GM12878 (cell line): ENCODE data around the gene AGPAT4. TPM values are rescaled to one million over a fixed set of nuclear protein-coding genes. Genes with fewer than 3 reads are reported as not detected.

Experiments used
- ATAC-seq: fragments of 200-7000 bp; cut with Tn5 transposase; 3 replicates; pipeline ENCODE4 v1.9.1; 2020; ENCODE audit warnings: mild to moderate bottlenecking, moderate library complexity
- BruUV-seq: library from RNA; stranded (reverse); fragments of 400-500 nt; replicated peaks from 2 replicates; lab custom pipeline; 2021; lab: Mats Ljungman, UMichigan
- CTCF ChIA-PET: fragments of 300-600 bp; sonication (Branson Sonifier 250); formaldehyde crosslinking; extraction: SDS; loops from one replicate; lab custom pipeline; 2021; ENCODE audit warnings: inconsistent platforms; lab: Yijun Ruan, JAX
- POLR2A ChIA-PET: fragments of 350-600 bp; formaldehyde crosslinking; extraction: SDS; loops from one replicate; lab custom pipeline; 2021; ENCODE audit warnings: inconsistent platforms; lab: Charles Lee
- RAD21 ChIA-PET: fragments of 300-600 bp; sonication (Branson Sonifier 250); formaldehyde crosslinking; loops from one replicate; lab custom pipeline; 2023; ENCODE audit warnings: antibody characterized with exemption; ENCODE audit not compliant: unreplicated experiment; lab: Charles Lee
- SMC1A ChIA-PET: fragments of 300-600 bp; sonication (Branson Sonifier 250); formaldehyde crosslinking; loops from one replicate; lab custom pipeline; 2023; ENCODE audit not compliant: unreplicated experiment, uncharacterized antibody; lab: Charles Lee
- DNase-seq: peaks from one replicate; pipeline ENCODE4 v3.0.0-alpha.2; 2011; ENCODE audit warnings: low read depth, low spot score
- FAIRE-seq: peaks from 3 replicates; lab custom pipeline; 2011; peaks lifted over from hg19 to GRCh38; lab: Jason Lieb, UNC
- H2AFZ ChIP-seq: 2 replicates; pipeline ENCODE4 v1.6.0; 2011; ENCODE audit warnings: low read depth, low read length, control low read depth; ENCODE audit not compliant: control insufficient read depth
- H3K27ac ChIP-seq: 2 replicates; pipeline ENCODE4 v1.5.1; 2011; ENCODE audit warnings: control low read depth; ENCODE audit not compliant: control insufficient read depth, insufficient read depth
- H3K27me3 ChIP-seq, 2 experiments: replicated peaks in 1 of 2; 2 replicates each; pipeline versions ENCODE4 v1.6.0 to v1.6.1; 2011; ENCODE audit warnings: low read length in 1 of 2; ENCODE audit not compliant: control insufficient read depth in 2 of 2, insufficient read depth in 2 of 2
- H3K36me3 ChIP-seq, 2 experiments: 2 replicates each; pipeline ENCODE4 v1.5.1; 2011; ENCODE audit warnings: low read length in 1 of 2; ENCODE audit not compliant: control insufficient read depth in 2 of 2, insufficient read depth in 2 of 2
- H3K4me1 ChIP-seq: 2 replicates; pipeline ENCODE4 v1.6.1; 2011; ENCODE audit warnings: mild to moderate bottlenecking, low read length, moderate library complexity, mixed read lengths; ENCODE audit not compliant: control insufficient read depth, insufficient read depth
- H3K4me2 ChIP-seq: 2 replicates; pipeline ENCODE4 v1.6.0; 2011; ENCODE audit warnings: control low read depth; ENCODE audit not compliant: control insufficient read depth, insufficient read depth
- H3K4me3 ChIP-seq: fragments of 200-600 bp; sonication (generic); 2 replicates; pipeline ENCODE4 v1.5.1; 2016
- H3K79me2 ChIP-seq: 2 replicates; pipeline ENCODE4 v1.6.0; 2011; ENCODE audit warnings: low read length; ENCODE audit not compliant: control insufficient read depth, insufficient read depth
- H3K9ac ChIP-seq: 2 replicates; pipeline ENCODE4 v1.8.0; 2011; ENCODE audit warnings: low read length, control low read depth, mixed read lengths; ENCODE audit not compliant: control insufficient read depth, insufficient read depth
- H3K9me3 ChIP-seq: replicated peaks from 3 replicates; pipeline ENCODE4 v1.5.1; 2011; ENCODE audit warnings: mild to moderate bottlenecking, low read length; ENCODE audit not compliant: control insufficient read depth, insufficient read depth
- H4K20me1 ChIP-seq: 2 replicates; pipeline ENCODE4 v1.6.0; 2011; ENCODE audit not compliant: control insufficient read depth, insufficient read depth
- ATF7 ChIP-seq: fragments of 450-650 bp; IDR thresholded peaks from 2 replicates; pipeline ENCODE4 v1.6.1; 2016; ENCODE audit warnings: low read depth, mild to moderate bottlenecking
- CHD1 ChIP-seq: IDR thresholded peaks from 2 replicates; pipeline ENCODE4 v1.6.1; 2012; ENCODE audit warnings: low read depth, low read length, improper control_type of control experiment
- EP300 ChIP-seq, 2 experiments: fragments of 150-350 bp in 1 of 2; IDR thresholded peaks; 2 replicates each; pipeline ENCODE4 v1.6.1; 2011 to 2012; ENCODE audit warnings: low read depth in 2 of 2, low read length in 2 of 2, borderline replicate concordance in 1 of 2, improper control_type of control experiment in 1 of 2, inconsistent platforms in 1 of 2; ENCODE audit not compliant: control insufficient read depth in 1 of 2
- FOXM1 ChIP-seq: IDR thresholded peaks from 2 replicates; pipeline ENCODE4 v1.6.1; 2012; ENCODE audit warnings: low read depth, mild to moderate bottlenecking, inconsistent platforms, low read length, moderate library complexity
- HCFC1 ChIP-seq: fragments of 150-350 bp; IDR thresholded peaks from 2 replicates; pipeline ENCODE4 v1.6.1; 2014; ENCODE audit warnings: low read length
- MEF2B ChIP-seq: fragments of 450-650 bp; IDR thresholded peaks from 2 replicates; pipeline ENCODE4 v1.6.1; 2018; ENCODE audit warnings: mild to moderate bottlenecking, moderate library complexity; ENCODE audit not compliant: partially characterized antibody, poor library complexity, severe bottlenecking
- SMAD1 ChIP-seq: fragments of 450-650 bp; IDR thresholded peaks from 2 replicates; pipeline ENCODE4 v1.6.1; 2018; ENCODE audit warnings: mild to moderate bottlenecking, low read depth; ENCODE audit not compliant: partially characterized antibody
- SMC3 ChIP-seq: IDR thresholded peaks from 2 replicates; pipeline ENCODE4 v1.6.1; 2011; ENCODE audit warnings: low read length, improper control_type of control experiment, borderline replicate concordance
- STAT1 ChIP-seq: fragments of 450-650 bp; conservative IDR thresholded peaks from 2 replicates; pipeline ENCODE4 v1.6.1; 2014; ENCODE audit warnings: antibody characterized with exemption, mild to moderate bottlenecking
- ZNF384 ChIP-seq: IDR thresholded peaks from 2 replicates; pipeline ENCODE4 v1.6.1; 2012; ENCODE audit warnings: low read depth, mild to moderate bottlenecking, low read length, improper control_type of control experiment, borderline replicate concordance
- WGBS: methylation state at CpG from one replicate; pipeline ENCODE4 v1.1.6; 2016; ENCODE audit warnings: low lambda C conversion rate; ENCODE audit not compliant: insufficient replicate concordance, insufficient coverage; ENCODE audit errors: missing lambda C conversion rate; 5-methylcytosine and 5-hydroxymethylcytosine counted together
- in situ Hi-C: fragments of 300-500 bp; cut with MboI; formaldehyde crosslinking; loops from 9 replicates; pipeline ENCODE4 v1.14.3; 2018; ENCODE audit warnings: mixed read lengths
- intact Hi-C: fragments of 100-400 bp; cut with micrococcal nuclease; formaldehyde crosslinking; loops from one replicate; pipeline ENCODE4 v1.14.2; 2022; ENCODE audit not compliant: unreplicated experiment
- polyA plus RNA-seq, 11 experiments: library from polyadenylated mRNA; depleted of rRNA in 4 of 11; unstranded in 6 of 11; stranded (reverse) in 5 of 11; fragments of >200 nt; fragmentation: Nextera tagmentation in 4 of 11; fragmentation: Illumina TruSeq in 1 of 11; extraction: Ambion mirVana in 4 of 11; extraction: Trizol in 1 of 11; gene quantifications; 1 replicate in 1 of 11; 2 replicates in 10 of 11; pipeline versions ENCODE4 v1.2.1 to v1.2.3, GENCODE V29; 2011 to 2016; ENCODE audit warnings: inconsistent platforms in 2 of 11, missing spikeins in 2 of 11, low read depth in 1 of 11
- total RNA-seq, 4 experiments: library from RNA; depleted of rRNA in 3 of 4; stranded (reverse); fragments of >200 nt in 3 of 4; fragmentation: Illumina TruSeq in 1 of 4; extraction: Trizol in 1 of 4; gene quantifications; 2 replicates each; pipeline versions ENCODE4 v1.2.1 to v1.2.3, GENCODE V29; 2013 to 2021
- TF ChIP-seq, protein P1 (sequence below): IDR thresholded peaks from 2 replicates; pipeline ENCODE4 v1.6.1; 2012; ENCODE audit warnings: improper control_type of control experiment, low read depth, low read length; ENCODE audit not compliant: insufficient replicate concordance
- TF ChIP-seq, protein P2 (sequence below): IDR thresholded peaks from 2 replicates; pipeline ENCODE4 v1.6.1; 2011; ENCODE audit warnings: borderline replicate concordance, low read depth, mild to moderate bottlenecking, moderate library complexity, mixed read lengths, low read length; ENCODE audit not compliant: insufficient read depth; ENCODE audit errors: extremely low read length

Gene AGPAT4
- total and polyA plus RNA-seq, 10 of the 15 experiments (the other 5 are each of a cell fraction or from before 2014, with no cell fraction given): 0.34 to 2.2 (median 1.3) TPM

- no peak for TF ChIP-seq STAT1
These were observed 109.7 kb downstream of the AGPAT4 start (continued) for GRCh38 chr6:161164182-161164625.

DNA sequence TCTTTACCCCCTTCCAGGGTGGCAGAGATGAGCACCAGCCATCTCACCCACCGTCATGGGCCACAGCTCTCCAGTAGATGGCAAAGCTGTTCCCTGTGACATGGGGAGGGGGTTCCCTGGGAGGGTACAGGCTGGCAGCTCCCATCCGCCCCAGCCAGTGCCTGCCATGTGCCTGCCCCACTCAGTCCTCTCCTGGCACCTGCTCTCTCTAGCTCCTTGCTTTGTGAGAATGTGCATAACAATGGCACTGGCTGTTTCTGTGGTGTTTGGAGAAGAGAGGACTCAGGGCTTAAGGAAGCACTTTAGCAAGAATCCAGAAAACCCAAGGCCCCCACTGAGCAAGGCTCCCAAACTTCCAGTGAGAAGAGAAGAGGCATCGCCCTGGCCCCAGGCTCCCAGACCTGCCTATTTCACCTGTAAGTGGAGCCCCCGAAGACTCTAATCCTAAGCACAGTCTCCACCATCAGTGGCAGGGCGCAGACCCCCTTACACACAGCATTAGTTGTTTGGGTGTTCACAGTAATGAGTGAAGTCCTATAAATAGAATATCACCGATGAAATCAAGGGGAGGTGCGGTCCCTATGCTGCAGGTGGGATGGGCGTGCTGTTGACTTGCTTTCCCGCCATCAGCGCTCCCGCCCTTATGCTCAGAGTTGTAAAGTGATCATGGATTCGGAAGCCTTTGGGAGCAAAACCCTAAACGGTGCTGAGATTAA lies 110.2 kb downstream of the AGPAT4 start:
- Histone ChIP-seq H3K4me3 (no peak overlapping the region), H4K20me1 (no peaks in the 10 kb centered on the region), H3K79me2 (no peaks in the 10 kb centered on the region), H3K4me2 (no peak overlapping the region), H3K27me3 (no peaks in the 10 kb centered on the region; a peak in 1 of 4 replicates), H3K27ac (no peak overlapping the region), H3K4me1 (no peaks in the 10 kb centered on the region), H3K9ac (no peak overlapping the region), H2AFZ (no peak overlapping the region), H3K9me3 (no peaks in the 10 kb centered on the region), H3K36me3 (no peaks in the 10 kb centered on the region)
- ATAC-seq: no peak
- CTCF ChIA-PET: interaction anchor here (1.3 kb wide), 1 partner anchor 207 kb away, joined by 3 read pairs; no protein-coding TSS in a partner anchor
- no peak for TF ChIP-seq SMC3
- TF ChIP-seq, protein P1, sequence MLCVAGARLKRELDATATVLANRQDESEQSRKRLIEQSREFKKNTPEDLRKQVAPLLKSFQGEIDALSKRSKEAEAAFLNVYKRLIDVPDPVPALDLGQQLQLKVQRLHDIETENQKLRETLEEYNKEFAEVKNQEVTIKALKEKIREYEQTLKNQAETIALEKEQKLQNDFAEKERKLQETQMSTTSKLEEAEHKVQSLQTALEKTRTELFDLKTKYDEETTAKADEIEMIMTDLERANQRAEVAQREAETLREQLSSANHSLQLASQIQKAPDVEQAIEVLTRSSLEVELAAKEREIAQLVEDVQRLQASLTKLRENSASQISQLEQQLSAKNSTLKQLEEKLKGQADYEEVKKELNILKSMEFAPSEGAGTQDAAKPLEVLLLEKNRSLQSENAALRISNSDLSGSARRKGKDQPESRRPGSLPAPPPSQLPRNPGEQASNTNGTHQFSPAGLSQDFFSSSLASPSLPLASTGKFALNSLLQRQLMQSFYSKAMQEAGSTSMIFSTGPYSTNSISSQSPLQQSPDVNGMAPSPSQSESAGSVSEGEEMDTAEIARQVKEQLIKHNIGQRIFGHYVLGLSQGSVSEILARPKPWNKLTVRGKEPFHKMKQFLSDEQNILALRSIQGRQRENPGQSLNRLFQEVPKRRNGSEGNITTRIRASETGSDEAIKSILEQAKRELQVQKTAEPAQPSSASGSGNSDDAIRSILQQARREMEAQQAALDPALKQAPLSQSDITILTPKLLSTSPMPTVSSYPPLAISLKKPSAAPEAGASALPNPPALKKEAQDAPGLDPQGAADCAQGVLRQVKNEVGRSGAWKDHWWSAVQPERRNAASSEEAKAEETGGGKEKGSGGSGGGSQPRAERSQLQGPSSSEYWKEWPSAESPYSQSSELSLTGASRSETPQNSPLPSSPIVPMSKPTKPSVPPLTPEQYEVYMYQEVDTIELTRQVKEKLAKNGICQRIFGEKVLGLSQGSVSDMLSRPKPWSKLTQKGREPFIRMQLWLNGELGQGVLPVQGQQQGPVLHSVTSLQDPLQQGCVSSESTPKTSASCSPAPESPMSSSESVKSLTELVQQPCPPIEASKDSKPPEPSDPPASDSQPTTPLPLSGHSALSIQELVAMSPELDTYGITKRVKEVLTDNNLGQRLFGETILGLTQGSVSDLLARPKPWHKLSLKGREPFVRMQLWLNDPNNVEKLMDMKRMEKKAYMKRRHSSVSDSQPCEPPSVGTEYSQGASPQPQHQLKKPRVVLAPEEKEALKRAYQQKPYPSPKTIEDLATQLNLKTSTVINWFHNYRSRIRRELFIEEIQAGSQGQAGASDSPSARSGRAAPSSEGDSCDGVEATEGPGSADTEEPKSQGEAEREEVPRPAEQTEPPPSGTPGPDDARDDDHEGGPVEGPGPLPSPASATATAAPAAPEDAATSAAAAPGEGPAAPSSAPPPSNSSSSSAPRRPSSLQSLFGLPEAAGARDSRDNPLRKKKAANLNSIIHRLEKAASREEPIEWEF: no peak
- TF ChIP-seq FOXM1: no peak
- TF ChIP-seq, protein P2, sequence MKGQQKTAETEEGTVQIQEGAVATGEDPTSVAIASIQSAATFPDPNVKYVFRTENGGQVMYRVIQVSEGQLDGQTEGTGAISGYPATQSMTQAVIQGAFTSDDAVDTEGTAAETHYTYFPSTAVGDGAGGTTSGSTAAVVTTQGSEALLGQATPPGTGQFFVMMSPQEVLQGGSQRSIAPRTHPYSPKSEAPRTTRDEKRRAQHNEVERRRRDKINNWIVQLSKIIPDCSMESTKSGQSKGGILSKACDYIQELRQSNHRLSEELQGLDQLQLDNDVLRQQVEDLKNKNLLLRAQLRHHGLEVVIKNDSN: no peak
- no peak for TF ChIP-seq ZNF384
- TF ChIP-seq CHD1: no peak
- no peak for TF ChIP-seq ATF7
- no peak for TF ChIP-seq MEF2B
- no peak for TF ChIP-seq SMAD1
- no peak for TF ChIP-seq HCFC1
- TF ChIP-seq EP300 (IDR thresholded peaks at IDR 0.05; ENCODE audit: borderline replicate concordance in 1 of 2, control insufficient read depth in 1 of 2, low read depth in 2 of 2, low read length in 2 of 2): no peak
- SMC1A ChIA-PET: no interaction called here
- POLR2A ChIA-PET: no interaction called here
- in situ Hi-C loops: no loop called here
- no peak for DNase-seq
- WGBS: 58% methylated on average over 13 of the region's 13 CpGs
- no peak for FAIRE-seq
- BruUV-seq: no TSS peak
- RAD21 ChIA-PET: no interaction called here
- intact Hi-C loops: no loop called here
